ENCODE measurements around the gene NR2E1.

NR2E1 gene

GRCh38 chr6:108152446-108152845 is 13.4 kb upstream of the NR2E1 start:
- ChIA-PET POLR2A (ENCODE audit: low non-redundant PET) (no interaction called here), CTCF (no interaction called here)
- TF ChIP-seq, protein P1, sequence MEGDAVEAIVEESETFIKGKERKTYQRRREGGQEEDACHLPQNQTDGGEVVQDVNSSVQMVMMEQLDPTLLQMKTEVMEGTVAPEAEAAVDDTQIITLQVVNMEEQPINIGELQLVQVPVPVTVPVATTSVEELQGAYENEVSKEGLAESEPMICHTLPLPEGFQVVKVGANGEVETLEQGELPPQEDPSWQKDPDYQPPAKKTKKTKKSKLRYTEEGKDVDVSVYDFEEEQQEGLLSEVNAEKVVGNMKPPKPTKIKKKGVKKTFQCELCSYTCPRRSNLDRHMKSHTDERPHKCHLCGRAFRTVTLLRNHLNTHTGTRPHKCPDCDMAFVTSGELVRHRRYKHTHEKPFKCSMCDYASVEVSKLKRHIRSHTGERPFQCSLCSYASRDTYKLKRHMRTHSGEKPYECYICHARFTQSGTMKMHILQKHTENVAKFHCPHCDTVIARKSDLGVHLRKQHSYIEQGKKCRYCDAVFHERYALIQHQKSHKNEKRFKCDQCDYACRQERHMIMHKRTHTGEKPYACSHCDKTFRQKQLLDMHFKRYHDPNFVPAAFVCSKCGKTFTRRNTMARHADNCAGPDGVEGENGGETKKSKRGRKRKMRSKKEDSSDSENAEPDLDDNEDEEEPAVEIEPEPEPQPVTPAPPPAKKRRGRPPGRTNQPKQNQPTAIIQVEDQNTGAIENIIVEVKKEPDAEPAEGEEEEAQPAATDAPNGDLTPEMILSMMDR (conservative IDR thresholded peaks at IDR 0.05; ENCODE audit: low read depth): no peak
- no peak overlapping the region for H3K27ac ChIP-seq
- DNase-seq (ENCODE audit: low spot score): no peak

DNA sequence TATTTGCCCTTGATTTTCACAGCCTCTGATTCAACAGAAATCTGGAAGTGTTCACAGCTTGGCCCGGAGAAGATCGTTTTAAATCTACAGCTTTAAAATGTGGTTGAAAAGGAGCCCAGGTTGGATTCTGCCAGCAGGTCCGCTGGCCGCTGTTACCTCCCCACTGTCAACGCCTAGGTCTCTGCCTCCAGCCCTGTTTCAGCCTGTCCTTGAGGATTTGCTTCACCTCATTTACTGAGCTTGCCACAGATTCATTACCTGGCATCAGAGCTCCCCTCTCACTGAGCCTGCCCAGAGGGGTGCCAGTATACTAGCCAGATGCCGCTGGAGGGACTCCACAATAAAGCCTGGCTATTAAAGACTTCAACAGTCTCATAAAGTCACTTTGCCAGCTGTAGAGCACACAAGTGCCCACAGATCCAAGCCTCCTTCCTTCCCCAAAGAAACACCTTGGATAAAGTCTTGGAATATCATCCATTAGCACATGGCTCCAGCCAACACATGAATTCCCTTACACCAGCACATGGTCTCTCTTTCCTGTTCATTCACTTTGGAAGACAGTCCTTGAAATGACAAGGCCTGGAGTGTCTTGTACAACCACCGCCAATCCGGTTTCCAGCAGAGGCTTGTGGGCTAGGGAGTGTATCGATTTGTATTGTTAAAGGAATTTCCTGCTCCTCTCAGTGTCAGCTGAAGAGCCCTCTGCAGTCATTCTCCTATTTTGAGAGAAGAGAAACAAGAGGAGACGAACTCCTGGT is 9.5 kb upstream of the NR2E1 start:
- ChIA-PET CTCF (interaction anchor here (0.6 kb wide), 1 partner anchor 34 kb away, joined by 3 read pairs; no protein-coding TSS in a partner anchor), POLR2A (ENCODE audit: low non-redundant PET) (no interaction called here)
- no peak for DNase-seq (ENCODE audit: low spot score)
- H3K27ac ChIP-seq: no peak overlapping the region
- TF ChIP-seq, protein P1 (conservative IDR thresholded peaks at IDR 0.05; ENCODE audit: low read depth): no peak

DNA sequence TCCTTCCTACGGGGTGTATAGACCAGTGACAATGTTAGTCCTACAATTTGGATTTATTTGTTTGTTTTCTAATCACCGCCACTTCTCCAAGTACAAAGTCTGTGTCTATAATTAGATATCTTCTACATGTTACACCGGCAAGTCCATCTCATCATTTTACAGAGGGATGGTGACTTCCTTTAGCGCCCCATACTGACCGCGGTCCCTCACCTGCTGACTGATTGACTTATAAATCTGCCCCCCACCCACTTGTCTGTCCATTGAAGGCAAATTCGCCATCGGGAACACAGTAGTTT is 8.9 kb upstream of the NR2E1 start:
- H3K27ac ChIP-seq: no peak overlapping the region
- no peak for DNase-seq (ENCODE audit: low spot score)
- POLR2A ChIA-PET (ENCODE audit: low non-redundant PET): no interaction called here
- TF ChIP-seq, protein P1 (conservative IDR thresholded peaks at IDR 0.05; ENCODE audit: low read depth): no peak
- CTCF ChIA-PET: no interaction called here

DNA sequence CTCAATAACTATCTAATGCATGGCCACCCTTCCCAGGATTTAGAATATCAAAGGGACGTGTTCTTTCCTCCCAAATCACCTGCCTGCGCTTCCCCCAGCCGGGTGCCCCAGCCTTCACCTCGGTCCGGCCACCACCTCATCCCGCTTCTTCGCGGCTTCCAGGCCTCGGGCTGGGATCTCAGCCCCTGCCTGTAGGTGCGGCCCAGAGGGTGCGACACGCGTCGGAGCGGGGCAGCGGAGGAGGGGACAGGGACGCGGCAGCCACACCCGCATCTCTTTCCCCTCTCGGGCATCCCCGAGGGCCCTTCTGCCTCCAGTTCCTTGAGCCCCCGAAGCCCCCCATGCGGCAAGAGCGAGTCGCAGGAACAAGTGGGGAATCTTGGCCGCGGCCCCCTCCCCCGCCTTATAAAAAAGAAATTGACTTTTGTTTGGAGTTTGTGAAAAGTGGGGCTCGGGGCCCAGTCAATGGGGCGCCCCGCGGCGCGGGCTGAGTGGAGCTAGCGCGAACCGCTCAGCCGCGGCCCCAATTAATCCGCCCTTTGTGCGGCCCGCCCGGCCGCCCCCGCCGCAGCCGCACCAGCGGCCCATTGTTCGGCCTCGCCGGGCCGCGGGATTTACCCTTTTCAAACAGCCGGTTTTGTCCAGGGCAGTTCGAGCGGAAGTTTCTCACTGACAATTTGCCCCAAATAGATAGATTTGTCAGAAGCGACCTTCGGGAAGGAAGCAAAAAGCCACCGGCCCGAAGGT is 8.4 kb upstream of the NR2E1 start:
- POLR2A ChIA-PET (ENCODE audit: low non-redundant PET): no interaction called here
- CTCF ChIA-PET: interaction anchor here (0.6 kb wide), 1 partner anchor 9 kb away, joined by 3 read pairs; no protein-coding TSS in a partner anchor

DNA sequence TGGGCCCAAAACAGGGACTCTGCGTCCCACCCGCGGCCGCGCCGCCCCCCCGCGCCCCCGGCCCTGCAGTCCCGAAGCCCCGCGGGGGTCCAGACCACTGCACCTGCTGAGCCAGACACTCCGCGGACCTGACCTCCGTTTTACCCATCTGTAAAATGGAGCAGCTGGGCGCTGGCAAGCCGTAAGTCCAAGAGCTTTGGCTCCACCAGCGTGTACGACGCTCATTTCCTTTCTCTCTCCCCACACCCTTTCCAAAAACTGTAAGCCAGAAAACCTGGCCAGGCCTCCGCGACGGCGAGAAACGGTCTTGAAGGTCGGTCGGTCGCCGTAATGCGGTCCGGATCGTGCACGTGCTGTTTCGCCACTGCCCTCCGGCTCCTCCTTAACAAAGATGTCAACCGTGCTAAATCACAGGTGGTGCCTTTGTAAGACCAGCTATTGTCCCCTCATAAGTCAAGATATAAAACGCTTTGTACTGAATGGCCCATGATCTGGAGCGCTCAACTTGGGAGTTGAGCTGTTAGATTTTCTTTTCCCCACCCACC is 7.8 kb upstream of the NR2E1 start:
- DNase-seq (ENCODE audit: low spot score): no peak
- ChIA-PET POLR2A (ENCODE audit: low non-redundant PET) (no interaction called here), CTCF (interaction anchor here (0.6 kb wide), 1 partner anchor 10 kb away, joined by 3 read pairs; no protein-coding TSS in a partner anchor)
- TF ChIP-seq, protein P1 (conservative IDR thresholded peaks at IDR 0.05; ENCODE audit: low read depth): no peak
- H3K27ac ChIP-seq: no peak overlapping the region

More for the DNA sequence above, 8.4 kb upstream of the NR2E1 start:
- no peak overlapping the region for H3K27ac ChIP-seq
- no peak for DNase-seq (ENCODE audit: low spot score)
- TF ChIP-seq, protein P1 (conservative IDR thresholded peaks at IDR 0.05; ENCODE audit: low read depth): no peak

- no peak for DNase-seq (ENCODE audit: low spot score)
- CTCF ChIA-PET: no interaction called here
- TF ChIP-seq, protein P1 (conservative IDR thresholded peaks at IDR 0.05; ENCODE audit: low read depth): no peak
- no peak overlapping the region for H3K27ac ChIP-seq
- POLR2A ChIA-PET (ENCODE audit: low non-redundant PET): no interaction called here
These were observed 5.8 kb upstream of the NR2E1 start for GRCh38 chr6:108159981-108160380.
